ENCODE measurements around the gene GRAMD1A.
"Not testable (repeated sequence)": the region's sequence is repeated elsewhere in the genome, so short reads cannot be mapped to it uniquely, and the experiment has no call there.

Gene GRAMD1A

DNA sequence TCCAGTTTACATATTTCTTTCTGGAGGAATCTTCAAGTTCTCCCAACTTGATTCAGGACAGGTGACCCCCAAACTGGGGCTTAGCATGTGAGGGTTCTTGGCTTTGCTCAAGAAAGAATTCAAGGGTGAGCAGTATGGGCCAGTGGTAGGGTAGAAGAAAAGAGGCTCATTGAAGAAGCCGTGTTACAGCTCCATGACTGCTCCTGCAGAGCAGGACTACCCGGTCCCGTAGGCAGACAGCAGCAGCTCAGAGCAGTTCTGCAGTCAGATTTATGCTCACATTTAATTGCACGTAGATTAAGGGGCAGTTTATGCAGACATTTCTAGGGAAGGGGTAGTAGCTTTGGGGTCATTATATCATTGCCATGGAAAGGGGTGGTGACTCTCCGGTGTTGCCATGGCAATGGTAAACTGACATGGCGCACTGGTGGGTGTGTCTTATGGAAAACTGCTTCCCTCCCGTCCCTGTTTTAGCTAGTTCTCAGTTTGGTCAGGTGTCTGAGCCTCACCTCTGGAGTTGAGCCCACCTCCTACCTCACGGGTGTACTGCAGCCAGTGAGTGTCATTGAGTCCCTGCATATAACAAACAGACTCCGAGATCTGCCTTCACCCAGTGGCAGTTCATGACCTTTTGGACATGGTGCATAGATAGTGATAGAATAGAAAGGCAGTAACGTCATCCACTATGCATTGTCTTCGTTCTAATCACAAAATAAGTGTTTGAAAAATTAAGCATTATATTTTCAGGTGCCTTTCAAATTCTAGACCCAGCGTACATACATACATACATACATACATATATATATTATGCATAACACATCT, 20.1 kb upstream of the GRAMD1A start:
- DNase-seq: no peak

DNA sequence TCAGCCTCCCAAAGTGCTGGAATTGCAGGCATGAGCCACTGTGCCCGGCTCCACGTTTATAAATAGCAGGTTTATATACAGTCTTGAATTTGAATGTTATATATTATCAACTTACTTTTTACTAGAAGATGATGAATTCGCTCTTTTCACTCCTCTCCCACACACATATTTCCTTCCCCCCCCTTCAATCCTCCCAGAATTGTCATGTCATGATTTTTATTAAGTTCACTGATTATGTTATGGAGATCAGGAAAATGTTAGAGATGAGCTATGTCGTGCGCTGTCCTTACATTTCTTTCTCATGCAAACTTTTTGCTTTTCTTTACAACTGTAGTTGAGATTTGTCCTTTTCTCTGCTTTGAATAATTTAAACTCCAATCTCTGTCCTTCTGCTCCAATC, 17.8 kb upstream of the GRAMD1A start:
- no peak for DNase-seq

DNA sequence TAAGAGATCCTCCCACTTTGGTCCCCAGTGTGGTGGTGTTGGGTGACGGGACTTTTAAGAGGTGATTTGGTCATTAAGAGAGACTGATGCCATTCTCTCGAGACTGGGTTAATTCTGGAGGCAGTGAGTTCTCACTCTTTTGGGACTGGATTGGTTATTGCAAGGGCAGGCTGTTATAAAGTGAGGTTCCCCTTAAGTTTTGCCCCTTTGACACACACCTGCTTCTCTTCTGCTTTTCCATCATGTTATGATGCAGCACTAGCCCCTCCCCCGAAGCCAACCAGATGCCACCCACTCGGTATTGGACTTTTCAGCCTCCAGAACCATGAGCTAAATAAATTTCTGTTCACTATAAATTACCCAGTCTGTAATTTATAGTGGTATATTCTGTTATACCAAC, 16.3 kb upstream of the GRAMD1A start:
- no peak for DNase-seq

- no peak for DNase-seq
Measured at GRCh38 chr19:34984287-34984686, 15.8 kb upstream of the GRAMD1A start.

DNA sequence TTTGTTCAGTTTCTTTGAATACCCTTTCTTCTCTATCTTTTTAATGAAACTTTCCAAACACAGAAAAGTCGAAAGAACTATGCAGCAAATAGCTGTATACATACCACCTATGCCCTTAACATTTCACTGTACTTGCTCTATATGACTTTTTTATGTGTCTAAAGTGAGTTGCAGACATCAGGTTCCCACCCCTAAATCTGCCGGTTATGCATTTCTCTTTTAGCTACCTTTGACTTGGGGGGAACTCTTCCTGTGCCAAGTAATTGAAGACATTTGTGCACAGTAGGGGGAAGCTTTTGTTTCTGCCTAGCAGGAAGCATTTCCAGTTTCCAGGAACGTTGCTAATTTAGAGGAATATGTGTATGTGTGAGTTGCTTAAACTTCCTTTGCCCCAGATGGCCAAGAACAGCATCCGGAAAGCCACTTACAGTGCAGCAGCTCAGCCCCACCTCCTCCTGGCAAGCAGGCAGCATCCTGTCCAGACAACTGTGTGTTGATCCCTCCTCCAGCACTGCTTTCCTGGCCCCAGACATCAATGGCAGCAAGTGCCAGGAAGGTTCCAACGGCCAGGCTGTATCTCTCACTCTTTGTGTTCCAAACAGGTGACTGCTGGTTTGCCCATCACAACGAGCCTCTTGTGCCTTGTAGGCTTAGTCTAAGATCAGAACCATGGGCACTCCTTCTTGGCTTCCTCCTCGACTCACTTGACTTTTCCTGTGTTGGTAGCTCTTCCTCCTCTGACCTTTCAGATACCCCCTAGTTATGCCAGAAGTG, 14.7 kb upstream of the GRAMD1A start:
- DNase-seq: no peak

GRCh38 chr19:34988119-34988518, 12.0 kb upstream of the GRAMD1A start:
- DNase-seq: no peak

DNA sequence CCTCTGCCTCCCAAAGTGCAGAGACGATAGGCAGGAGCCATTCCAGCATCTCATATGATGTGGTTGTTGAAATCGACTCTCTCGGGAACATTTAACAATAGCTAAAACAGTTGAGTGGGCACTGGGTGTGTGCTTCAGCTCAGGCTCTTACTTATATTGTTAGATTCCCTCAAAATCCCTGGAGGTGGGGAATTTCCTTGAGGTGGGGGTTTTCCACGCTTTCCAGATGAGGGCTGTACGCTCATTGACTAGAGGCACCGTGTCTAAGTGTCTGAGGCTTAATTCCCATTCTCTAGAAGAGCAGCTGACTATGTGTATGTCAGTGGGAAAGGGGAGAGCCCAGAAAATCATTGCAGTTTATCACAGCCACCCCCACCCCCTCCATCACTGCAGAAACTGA, 10.8 kb upstream of the GRAMD1A start:
- DNase-seq: no peak

DNA sequence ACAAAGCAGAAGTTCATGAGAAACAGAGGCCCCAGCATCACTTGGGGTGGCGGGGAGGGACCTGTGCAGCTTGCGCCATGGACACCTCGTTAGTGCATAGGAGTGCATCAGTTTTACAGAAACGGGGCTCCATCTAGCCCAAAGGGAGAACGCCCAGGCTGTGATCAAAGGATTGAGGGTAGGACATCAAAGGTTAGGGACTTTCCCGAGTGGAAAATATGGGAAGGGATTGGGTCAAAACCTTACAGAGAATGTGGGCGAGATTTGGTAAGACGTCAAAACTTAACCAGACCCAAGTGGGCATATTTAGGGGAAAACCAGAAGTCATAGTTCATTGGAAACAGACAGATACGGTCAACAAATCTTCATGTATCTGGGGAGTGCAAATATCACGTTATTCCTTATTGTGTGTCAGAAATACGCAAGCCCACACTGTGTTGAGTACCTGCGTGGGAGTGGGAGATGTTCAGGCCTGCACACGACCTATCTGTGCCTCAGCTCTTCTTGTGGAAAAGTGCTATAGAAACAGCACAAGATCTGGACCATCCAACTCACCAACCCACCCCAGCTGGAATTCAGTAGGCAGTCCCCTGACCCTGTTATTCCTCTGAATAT, 9.4 kb upstream of the GRAMD1A start:
- DNase-seq: no peak

- DNase-seq: no peak
Measured at GRCh38 chr19:34991542-34992333, 8.4 kb upstream of the GRAMD1A start.

DNA sequence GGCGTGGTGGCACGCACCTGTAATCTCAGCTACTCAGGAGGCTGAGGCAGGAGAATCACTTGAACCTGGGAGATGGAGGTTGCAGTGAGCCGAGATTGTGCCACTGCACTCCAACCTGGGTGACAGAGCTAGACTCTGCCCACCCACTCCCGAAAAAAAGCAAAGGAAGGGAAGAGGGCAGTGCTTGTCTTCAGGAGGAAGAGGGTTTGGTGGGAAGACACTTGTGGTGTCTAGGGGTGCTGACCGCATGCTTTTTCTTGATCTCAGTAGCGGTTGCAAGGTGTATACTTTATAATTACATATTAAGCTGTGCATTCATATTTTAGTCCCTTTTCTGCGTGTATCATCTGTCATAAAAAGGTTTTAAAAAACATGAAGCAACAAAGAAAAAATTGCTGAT, 7.5 kb upstream of the GRAMD1A start:
- not testable (repeated sequence) for DNase-seq

DNA sequence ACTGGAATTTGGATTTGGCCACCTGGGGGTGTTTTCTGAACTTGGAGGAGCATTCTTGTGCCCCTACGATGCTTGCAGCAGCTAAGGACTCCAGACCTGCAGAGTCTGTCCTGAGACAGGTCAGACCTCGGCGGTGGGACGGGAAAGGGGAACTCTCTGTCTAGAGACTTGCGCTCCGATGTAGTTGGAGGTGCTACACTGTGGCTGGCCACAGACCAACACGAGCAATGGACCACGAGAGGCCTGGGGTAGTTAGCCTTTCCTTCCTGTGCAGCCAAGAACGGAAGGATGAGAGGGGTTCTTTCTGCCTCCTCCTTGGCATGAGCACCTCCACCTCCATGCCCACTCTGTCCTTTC, 5.9 kb upstream of the GRAMD1A start:
- DNase-seq: no peak

- DNase-seq: no peak
Measured at GRCh38 chr19:34994643-34995541, 5.2 kb upstream of the GRAMD1A start.

GRCh38 chr19:34995551-34995950, 4.6 kb upstream of the GRAMD1A start:
- DNase-seq: no peak

DNA sequence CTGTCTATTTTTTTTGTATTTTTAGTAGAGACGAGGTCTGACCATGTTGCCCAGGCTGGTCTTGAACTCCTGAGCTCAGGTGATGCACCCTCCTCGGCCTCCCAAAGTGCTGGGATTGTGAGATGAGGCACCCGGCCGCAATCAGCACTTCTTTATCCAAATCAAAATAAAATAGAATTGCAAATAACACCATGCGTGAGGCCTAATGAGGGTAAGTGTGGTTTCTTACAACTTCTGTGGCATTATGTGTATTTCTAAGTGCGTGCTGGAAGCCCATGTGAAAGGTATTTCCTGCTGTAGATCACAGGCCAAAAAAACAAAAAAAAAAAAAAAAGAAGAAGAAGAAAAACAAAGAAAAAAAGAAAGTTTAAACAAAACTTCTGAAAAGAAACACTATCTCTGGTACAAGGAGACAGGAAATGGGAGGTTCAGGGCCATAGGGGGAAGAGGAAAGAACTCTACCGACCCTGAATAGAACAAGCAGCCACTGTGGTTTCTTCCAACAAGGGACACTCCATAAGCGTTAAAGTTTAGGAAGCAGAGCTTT, 3.0 kb upstream of the GRAMD1A start:
- DNase-seq: no peak

- not testable (repeated sequence) for DNase-seq
Measured at GRCh38 chr19:34998224-34998623, 1.9 kb upstream of the GRAMD1A start.

GRCh38 chr19:34998777-34999497, 1.2 kb upstream of the GRAMD1A start:
- no peak for DNase-seq

- DNase-seq: no peak
Measured at GRCh38 chr19:35000338-35000646, 169 bp downstream of the GRAMD1A start.

GRCh38 chr19:35000647-35001501, 751 bp downstream of the GRAMD1A start:
- no peak for DNase-seq

- DNase-seq: no peak
Measured at GRCh38 chr19:35002037-35002535, 2.0 kb downstream of the GRAMD1A start.

All from NCI-H226 (cell line).